Skin of body (tissue), 2 donors: Measurements from ENCODE around the gene LLCFC1. TPM values are rescaled to one million over a fixed set of nuclear protein-coding genes. Genes with fewer than 3 reads are reported as not detected.

ENCODE experiments used
- DNase-seq: peaks from one replicate; lab custom pipeline; 2025; lab: John Stamatoyannopoulos, UW
- total RNA-seq: library from RNA; depleted of rRNA; stranded (reverse); fragments of >200 nt; gene quantifications from one replicate; pipeline ENCODE4 v1.2.3, GENCODE V29; 2014

Gene LLCFC1
- total RNA-seq, 1 donor from 2014 or later = not detected

DNA sequence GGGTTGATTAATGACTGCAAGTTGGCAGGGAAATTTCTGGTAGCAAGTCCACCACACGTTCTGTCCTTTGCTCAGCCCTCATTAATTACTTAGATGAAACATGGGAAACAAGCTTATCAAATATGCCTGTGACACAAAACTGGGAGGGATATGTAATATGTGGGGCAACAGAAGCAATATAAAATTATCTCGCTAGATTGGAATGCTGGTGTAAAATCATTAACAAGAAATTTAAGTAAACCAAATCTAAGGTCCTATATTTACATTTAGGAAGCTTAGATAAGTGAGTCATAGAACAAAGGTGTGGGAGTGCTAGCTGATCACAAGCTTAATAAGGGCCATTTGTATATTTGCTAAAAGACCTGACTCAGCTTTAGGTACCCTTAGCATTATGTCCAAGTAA lies 29.3 kb upstream of the LLCFC1 start:
- DNase-seq = no peak

- DNase-seq = no peak
These were observed 28.8 kb upstream of the LLCFC1 start for GRCh38 chr7:142910481-142910880.

GRCh38 chr7:142913051-142913450 lies 26.2 kb upstream of the LLCFC1 start:
- DNase-seq = no peak

DNA sequence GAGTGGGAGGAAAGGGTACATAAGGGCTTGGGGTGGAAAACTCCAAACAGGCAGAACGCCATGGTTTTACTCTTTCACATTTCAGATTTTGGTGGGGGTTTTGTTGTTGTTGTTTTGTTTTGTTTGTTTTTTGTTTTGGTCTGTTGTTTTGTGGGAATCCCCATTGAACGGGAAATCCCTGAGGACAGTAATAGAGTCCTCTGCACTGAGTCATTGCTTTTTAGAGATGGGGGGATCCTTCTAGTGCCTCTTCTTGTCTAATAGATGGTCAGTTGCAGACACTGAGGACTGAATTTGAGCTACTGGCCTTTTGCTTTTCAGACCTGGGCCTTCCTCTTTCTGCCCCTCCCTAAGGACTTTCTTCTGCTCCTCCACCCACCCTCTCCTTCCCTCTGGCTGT lies 25.7 kb upstream of the LLCFC1 start:
- DNase-seq = no peak

GRCh38 chr7:142914121-142914520 lies 25.2 kb upstream of the LLCFC1 start:
- DNase-seq = no peak

DNA sequence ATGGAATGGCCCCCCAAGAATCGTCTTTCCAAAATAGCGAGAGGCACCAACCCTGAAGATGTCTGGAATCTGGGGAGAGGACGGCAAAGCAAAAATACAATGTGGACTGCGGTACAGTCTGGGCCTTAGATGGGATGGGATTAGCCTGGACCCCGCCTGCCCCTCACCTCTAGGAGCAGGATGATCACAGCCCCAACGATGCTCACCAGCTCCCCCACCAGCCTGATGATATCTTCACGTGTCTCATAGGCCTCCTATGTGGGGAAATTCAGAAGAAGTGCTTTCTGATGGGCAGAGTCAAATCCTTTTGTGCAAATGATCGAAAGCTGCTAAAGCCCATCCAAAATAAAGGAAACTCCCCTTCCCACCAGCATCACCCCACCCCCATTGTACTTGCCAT lies 24.0 kb upstream of the LLCFC1 start:
- no peak for DNase-seq

GRCh38 chr7:142916508-142916907 lies 22.8 kb upstream of the LLCFC1 start:
- DNase-seq = no peak

DNA sequence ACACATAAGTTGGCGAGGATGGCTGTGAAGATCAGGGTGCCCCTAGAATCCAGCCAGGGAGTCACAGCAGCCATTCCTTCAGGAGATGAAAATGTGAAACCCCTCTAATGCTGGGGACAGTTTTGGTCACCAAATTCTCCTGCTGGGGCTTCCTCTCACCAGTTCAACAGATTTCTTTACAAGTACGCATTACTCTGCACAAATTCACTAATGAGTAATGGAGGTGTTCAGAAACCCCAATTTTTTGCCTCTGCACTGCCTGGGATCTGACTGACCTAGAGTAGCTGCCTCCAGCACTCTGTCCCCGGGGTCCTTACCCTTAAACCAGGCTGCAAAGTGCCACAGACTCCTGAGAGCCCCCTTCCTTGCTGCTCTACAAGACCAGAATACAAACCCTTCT lies 21.8 kb upstream of the LLCFC1 start:
- no peak for DNase-seq

GRCh38 chr7:142918901-142919300 lies 20.4 kb upstream of the LLCFC1 start:
- no peak for DNase-seq

DNA sequence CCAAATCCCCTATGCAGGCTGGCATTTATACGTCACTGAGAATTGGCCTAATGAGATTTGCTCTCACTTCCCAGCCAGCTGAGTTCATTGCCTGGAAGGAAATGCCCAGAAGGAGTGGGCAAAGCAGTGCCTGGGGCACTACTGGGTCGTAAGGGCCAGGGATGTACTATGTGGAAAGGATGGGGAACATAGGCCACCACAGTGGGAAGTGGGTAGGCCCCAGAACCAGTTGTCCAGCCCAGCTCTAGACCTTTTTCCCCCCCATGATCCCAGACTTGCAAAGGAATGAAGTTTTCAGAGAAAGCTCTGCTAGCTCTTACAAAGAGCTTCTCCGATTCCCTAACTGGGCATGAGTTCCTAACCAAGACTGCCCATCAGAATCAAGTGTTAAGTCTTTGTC lies 19.6 kb upstream of the LLCFC1 start:
- no peak for DNase-seq

- DNase-seq = no peak
These were observed 15.9 kb upstream of the LLCFC1 start for GRCh38 chr7:142923391-142923790.

GRCh38 chr7:142925413-142925812 lies 13.9 kb upstream of the LLCFC1 start:
- DNase-seq = no peak

DNA sequence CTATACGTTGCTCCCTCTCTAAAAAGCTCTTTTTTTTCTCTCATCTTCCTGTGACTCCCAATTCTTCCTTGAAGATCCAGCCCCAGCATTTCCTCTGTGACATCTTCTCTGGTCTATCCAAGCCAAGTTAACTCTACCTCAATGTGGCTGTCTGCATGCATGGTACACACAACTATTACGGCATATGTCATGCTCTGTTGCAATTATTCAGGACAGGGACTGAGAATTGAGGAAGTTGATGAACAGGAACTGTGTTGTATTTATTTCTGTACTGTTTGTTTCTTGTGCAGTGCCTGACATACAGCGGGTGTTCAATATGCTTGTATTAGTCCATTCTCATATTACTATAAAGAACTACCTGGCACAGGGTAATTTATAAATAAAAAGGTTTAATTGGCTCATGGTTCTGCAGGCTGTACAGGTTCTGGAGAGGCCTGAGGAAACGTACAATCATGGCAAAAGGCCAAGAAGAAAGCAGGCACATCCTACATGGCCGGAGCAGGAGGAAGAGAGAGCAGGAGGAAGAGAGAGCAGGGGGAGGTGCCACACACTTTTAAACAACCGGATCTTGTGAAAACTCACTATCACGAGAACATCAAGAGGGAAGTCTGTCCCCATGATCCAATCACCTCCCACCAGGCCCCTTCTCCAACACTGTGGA lies 12.1 kb upstream of the LLCFC1 start:
- no peak for DNase-seq

DNA sequence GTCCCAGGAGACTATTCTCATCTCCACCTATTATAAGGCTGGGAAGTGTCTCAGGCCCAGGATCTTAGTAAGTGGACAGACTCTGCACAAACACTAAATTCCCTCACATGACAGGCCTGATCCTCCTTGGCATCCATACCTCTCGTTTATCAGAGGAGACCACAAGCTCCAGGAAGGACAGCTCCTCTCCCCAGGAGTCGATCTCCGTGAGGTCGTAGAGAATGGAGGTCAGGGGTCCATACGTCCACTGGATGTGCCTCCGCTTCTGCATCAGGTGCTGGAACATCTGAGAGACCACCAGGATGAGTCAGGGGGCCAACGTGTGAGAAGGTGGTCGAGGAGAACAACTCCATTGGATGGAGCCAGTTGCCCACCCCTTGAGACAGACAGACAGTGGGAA lies 11.3 kb upstream of the LLCFC1 start:
- no peak for DNase-seq

GRCh38 chr7:142930126-142930730 lies 9.1 kb upstream of the LLCFC1 start:
- DNase-seq = no peak

DNA sequence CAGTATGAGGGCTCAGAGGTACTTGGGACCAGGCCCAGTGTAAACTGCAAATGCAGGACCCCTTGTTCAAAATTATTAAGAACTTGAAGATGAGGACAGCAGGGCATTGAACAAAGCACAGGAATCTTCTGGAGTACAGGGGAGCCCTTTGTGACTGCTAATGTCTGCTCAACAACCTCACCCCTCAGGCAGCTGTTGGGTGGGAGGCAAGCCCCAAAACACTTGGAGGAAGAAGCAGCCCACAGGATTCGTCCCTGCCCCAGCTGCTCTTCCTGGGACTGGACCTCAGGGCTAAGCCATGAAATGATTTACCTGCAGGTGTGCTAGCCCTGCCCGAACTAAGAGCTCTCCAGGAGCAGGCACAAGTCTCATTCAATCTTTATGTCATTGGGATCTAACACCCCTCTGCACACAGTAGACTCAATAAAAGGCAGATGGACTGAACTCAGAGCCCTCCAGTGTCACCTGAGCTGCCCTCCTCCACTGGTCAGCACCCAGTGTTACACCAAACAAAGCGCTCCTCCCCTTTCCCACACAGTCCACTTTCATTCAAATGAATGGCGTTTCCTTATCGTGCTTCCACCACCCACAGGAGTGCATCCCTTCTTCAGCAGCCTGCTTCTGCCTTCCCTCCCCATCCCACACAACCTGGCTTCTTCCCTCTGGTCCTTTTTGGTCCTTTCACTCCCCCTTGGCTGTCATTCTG lies 6.7 kb upstream of the LLCFC1 start:
- DNase-seq = no peak

GRCh38 chr7:142933092-142933475 lies 6.2 kb upstream of the LLCFC1 start:
- DNase-seq = no peak

DNA sequence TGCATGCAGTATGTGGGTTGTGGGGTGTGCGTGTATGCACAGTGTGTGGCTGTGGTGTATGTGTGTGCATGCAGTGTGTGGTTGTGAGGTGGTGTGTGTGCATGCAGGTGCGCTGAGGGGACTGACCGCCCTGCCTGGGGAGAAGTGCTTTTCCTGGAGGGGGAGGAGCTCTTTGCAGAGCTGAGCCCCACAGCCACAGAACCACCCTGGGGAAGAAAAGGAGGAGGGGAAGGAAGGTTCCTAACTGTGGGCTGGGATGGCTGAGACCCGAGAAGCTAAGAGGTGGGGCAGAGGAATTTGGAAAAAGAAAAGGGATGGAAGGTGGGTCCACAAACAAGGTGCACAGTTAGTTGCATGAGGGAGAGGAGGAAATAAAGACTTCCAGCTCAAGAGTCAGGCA lies 5.7 kb upstream of the LLCFC1 start, which contains the start of gene TRPV5:
Gene TRPV5, minus strand, starts transcription at position 123 of the 400 bp plus-strand sequence. CDS start 287 bp downstream, outside the sequence.
- no peak for DNase-seq

- DNase-seq = no peak
These were observed 5.2 kb upstream of the LLCFC1 start for GRCh38 chr7:142934056-142934455.

DNA sequence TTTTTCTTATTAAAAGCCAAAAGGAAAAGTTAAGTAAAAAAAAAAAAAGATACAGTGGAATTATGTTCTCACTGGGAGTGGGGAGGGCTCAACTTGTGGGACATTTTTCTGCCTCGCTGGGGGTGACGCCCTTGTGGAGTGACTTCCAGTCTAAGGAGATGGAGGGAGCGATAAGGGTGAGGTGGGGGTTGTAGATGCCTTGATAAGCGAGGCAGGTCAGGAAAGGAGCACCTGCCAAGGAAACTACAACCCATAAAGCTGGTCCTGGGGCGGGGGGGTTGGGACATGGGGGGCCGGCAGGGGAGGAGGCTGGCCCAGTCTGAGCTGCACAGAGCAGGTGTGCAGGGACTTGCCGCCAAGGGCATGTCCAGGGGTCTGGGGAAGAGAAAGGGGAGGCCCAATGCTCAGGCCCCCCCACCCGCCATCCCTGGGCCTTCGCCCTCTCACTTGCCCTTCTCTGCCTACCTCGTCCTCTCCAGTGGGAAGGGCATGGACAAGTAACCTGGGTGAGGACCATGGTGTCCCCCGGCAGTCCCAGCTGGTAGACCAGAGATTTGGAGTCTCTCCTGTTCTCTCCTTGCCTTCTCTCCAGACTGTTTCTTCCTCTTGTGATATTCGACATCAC lies 3.2 kb upstream of the LLCFC1 start:
- DNase-seq = no peak

GRCh38 chr7:142938611-142939010 lies 673 bp upstream of the LLCFC1 start:
- no peak for DNase-seq

DNA sequence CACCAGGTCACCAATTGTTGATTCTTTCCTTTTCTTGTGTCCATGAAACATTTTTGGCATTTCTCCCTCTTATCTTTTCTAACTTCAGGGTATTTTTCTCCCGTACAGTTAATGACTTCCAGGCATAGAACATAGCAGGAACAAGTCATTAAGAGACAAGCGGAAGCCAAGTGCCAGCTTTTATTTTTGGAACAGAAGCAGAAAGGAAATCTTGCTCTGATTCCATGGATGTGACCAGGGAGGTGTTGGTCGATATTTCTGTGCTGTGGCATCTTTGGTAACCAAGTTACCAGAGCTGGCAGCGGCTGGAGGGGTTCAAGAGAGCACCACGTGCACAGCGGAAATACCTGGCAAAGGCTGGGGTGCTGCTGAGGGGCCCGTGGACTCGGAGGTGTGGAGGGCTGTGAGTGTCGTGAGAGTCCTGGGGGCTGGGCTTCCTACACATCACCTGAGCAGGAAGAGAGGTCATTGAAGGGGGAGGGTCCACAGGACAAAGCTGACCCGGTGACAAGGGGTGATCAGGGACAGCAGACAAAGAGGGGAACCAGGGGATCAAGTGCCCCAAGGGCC lies 1.8 kb downstream of the LLCFC1 start:
- no peak for DNase-seq
